Liver (tissue), 9 donors: ENCODE results near the gene WDR27. TPM values are rescaled to one million over a fixed set of nuclear protein-coding genes. Genes with fewer than 3 reads are reported as not detected.

Experiments
- DNase-seq: peaks from one replicate; pipeline ENCODE4 v3.0.0-alpha.2; 2017; ENCODE audit warnings: low spot score
- H3K27ac ChIP-seq, 2 donors: one replicate each; pipeline ENCODE4 v1.7.0; 2013; ENCODE audit warnings: inconsistent platforms in 2 of 2, low read length in 2 of 2, control low read depth in 1 of 2, low read depth in 1 of 2, mild to moderate bottlenecking in 1 of 2
- H3K27me3 ChIP-seq, 4 donors: one replicate each; pipeline versions ENCODE4 v1.6.1 to v1.7.0; 2013; ENCODE audit warnings: low read length in 3 of 4, inconsistent platforms in 1 of 4, mild to moderate bottlenecking in 1 of 4, moderate library complexity in 1 of 4; ENCODE audit not compliant: control insufficient read depth in 4 of 4, insufficient read depth in 4 of 4
- H3K36me3 ChIP-seq, 4 donors: one replicate each; pipeline versions ENCODE4 v1.6.1 to v1.7.0; 2013; ENCODE audit warnings: low read length in 3 of 4, mild to moderate bottlenecking in 3 of 4, low read depth in 1 of 4, moderate library complexity in 1 of 4; ENCODE audit not compliant: control insufficient read depth in 4 of 4, insufficient read depth in 3 of 4
- H3K4me1 ChIP-seq, 4 donors: one replicate each; pipeline versions ENCODE4 v1.6.1 to v1.7.0; 2013; ENCODE audit warnings: low read length in 3 of 4, mild to moderate bottlenecking in 3 of 4, moderate library complexity in 1 of 4; ENCODE audit not compliant: control insufficient read depth in 4 of 4, insufficient read depth in 4 of 4
- H3K4me3 ChIP-seq, 3 donors: one replicate each; pipeline versions ENCODE4 v1.6.1 to v1.7.0; 2013; ENCODE audit warnings: low read length in 3 of 3, control low read depth in 1 of 3, low read depth in 1 of 3, mild to moderate bottlenecking in 1 of 3
- H3K9ac ChIP-seq, 2 donors: one replicate each; pipeline ENCODE4 v1.7.0; 2013; ENCODE audit warnings: low read length in 2 of 2, mild to moderate bottlenecking in 2 of 2, moderate library complexity in 2 of 2, control low read depth in 1 of 2, low read depth in 1 of 2
- H3K9me3 ChIP-seq, 4 donors: one replicate each; pipeline versions ENCODE4 v1.6.1 to v1.7.0; 2013; ENCODE audit warnings: low read length in 3 of 4; ENCODE audit not compliant: control insufficient read depth in 4 of 4
- ATF3 ChIP-seq: IDR thresholded peaks from 2 replicates; pipeline ENCODE4 v1.6.1; 2016; ENCODE audit warnings: antibody characterized with exemption
- CTCF ChIP-seq: fragments of 150-350 bp; IDR thresholded peaks from 2 replicates; pipeline ENCODE4 v1.5.1; 2017; ENCODE audit warnings: improper control_type of control experiment, low read depth, low read length; ENCODE audit not compliant: missing input control
- FOXA1 ChIP-seq: IDR thresholded peaks from 2 replicates; pipeline ENCODE4 v1.6.1; 2016; ENCODE audit warnings: antibody characterized with exemption
- FOXA2 ChIP-seq: IDR thresholded peaks from 2 replicates; pipeline ENCODE4 v1.6.1; 2016; ENCODE audit warnings: antibody characterized with exemption
- GABPA ChIP-seq, 2 donors: IDR thresholded peaks in 1 of 2; conservative IDR thresholded peaks in 1 of 2; 2 replicates each; pipeline ENCODE4 v1.6.1; 2016; ENCODE audit warnings: antibody characterized with exemption in 2 of 2, mild to moderate bottlenecking in 1 of 2, moderate library complexity in 1 of 2
- HNF4A ChIP-seq, 2 donors: conservative IDR thresholded peaks; 2 replicates each; pipeline ENCODE4 v1.6.1; 2016; ENCODE audit warnings: antibody characterized with exemption in 2 of 2, mild to moderate bottlenecking in 2 of 2
- HNF4G ChIP-seq: IDR thresholded peaks from 2 replicates; pipeline ENCODE4 v1.6.1; 2016; ENCODE audit warnings: antibody characterized with exemption
- JUND ChIP-seq, 2 donors: IDR thresholded peaks; 2 replicates each; pipeline ENCODE4 v1.6.1; 2016; ENCODE audit warnings: antibody characterized with exemption in 2 of 2
- MAX ChIP-seq: IDR thresholded peaks from 2 replicates; pipeline ENCODE4 v1.6.1; 2016; ENCODE audit warnings: antibody characterized with exemption
- RAD21 ChIP-seq, 2 donors: IDR thresholded peaks; 2 replicates each; pipeline ENCODE4 v1.6.1; 2016; ENCODE audit warnings: antibody characterized with exemption in 2 of 2, mild to moderate bottlenecking in 2 of 2
- REST ChIP-seq: IDR thresholded peaks from 2 replicates; pipeline ENCODE4 v1.6.1; 2016; ENCODE audit warnings: antibody characterized with exemption, mild to moderate bottlenecking
- RXRA ChIP-seq, 2 donors: IDR thresholded peaks; 2 replicates each; pipeline ENCODE4 v1.6.1; 2017 to 2018; ENCODE audit warnings: antibody characterized with exemption in 2 of 2, mild to moderate bottlenecking in 1 of 2
- SP1 ChIP-seq: IDR thresholded peaks from 2 replicates; pipeline ENCODE4 v1.6.1; 2018; ENCODE audit warnings: antibody characterized with exemption, mild to moderate bottlenecking
- YY1 ChIP-seq: IDR thresholded peaks from 2 replicates; pipeline ENCODE4 v1.6.1; 2016; ENCODE audit warnings: antibody characterized with exemption, mild to moderate bottlenecking
- ZBTB33 ChIP-seq: IDR thresholded peaks from 2 replicates; pipeline ENCODE4 v1.6.1; 2016; ENCODE audit warnings: antibody characterized with exemption
- WGBS: extraction: QIAGEN DNeasy Blood & Tissue Kit; methylation state at CpG from one replicate; pipeline ENCODE4 v1.1.7; 2013; 5-methylcytosine and 5-hydroxymethylcytosine counted together
- polyA plus RNA-seq, 2 donors: library from polyadenylated mRNA; stranded (reverse) in 1 of 2; unstranded in 1 of 2; fragments of 200-250 nt in 1 of 2; fragments of >200 nt in 1 of 2; fragmentation: Nextera tagmentation in 1 of 2; extraction: Ambion mirVana in 1 of 2; gene quantifications; one replicate each; pipeline versions ENCODE4 v1.2.1 to v1.2.3, GENCODE V29; 2013 to 2015
- total RNA-seq, 2 donors: library from RNA; depleted of rRNA; stranded (reverse); fragments of >200 nt; gene quantifications; one replicate each; pipeline ENCODE4 v1.2.3, GENCODE V29; 2014
- donor health status: healthy.
- donor health status: healthy.
- donor health status: healthy.
- donor health status: healthy.
- donor health status: healthy.

The WDR27 gene
- total and polyA plus RNA-seq, 4 donors, result 3.7 to 20.1 (median 7.7) TPM

- TF ChIP-seq REST (no peak), SP1 (no peak), GABPA (IDR thresholded peaks at IDR 0.05 in 1 of 2, conservative IDR thresholded peaks at IDR 0.05 in 1 of 2) (no peak)
Measured at GRCh38 chr6:169451065-169451838, 250.6 kb downstream of the WDR27 start (continued).

GRCh38 chr6:169450097-169450496 is 251.7 kb downstream of the WDR27 start:
- no peaks in the 10 kb centered on the region for H3K27me3 ChIP-seq
- no peak overlapping the region for H3K27ac ChIP-seq
- no peak for DNase-seq
- TF ChIP-seq RXRA (IDR thresholded peaks at IDR 0.05), result no peak
- no peak for TF ChIP-seq REST
- TF ChIP-seq FOXA1, result no peak
- TF ChIP-seq CTCF, result no peak
- no peak for TF ChIP-seq JUND (IDR thresholded peaks at IDR 0.05)
- 86% methylated on average over 12 of the region's 12 CpGs for WGBS
- no peaks in the 10 kb centered on the region for H3K9me3 ChIP-seq
- no peaks in the 10 kb centered on the region for H3K36me3 ChIP-seq
- no peaks in the 10 kb centered on the region for H3K4me1 ChIP-seq
- no peak overlapping the region for H3K4me3 ChIP-seq
- H3K9ac ChIP-seq, result no peak overlapping the region

GRCh38 chr6:169449221-169449620 is 252.6 kb downstream of the WDR27 start:
- H3K27ac ChIP-seq, result no peak overlapping the region
- no peak for DNase-seq
- no peak overlapping the region for H3K9ac ChIP-seq
- no peaks in the 10 kb centered on the region for H3K9me3 ChIP-seq
- H3K36me3 ChIP-seq, result no peaks in the 10 kb centered on the region
- no peaks in the 10 kb centered on the region for H3K27me3 ChIP-seq
- WGBS, result 86% methylated on average over 6 of the region's 6 CpGs
- H3K4me3 ChIP-seq, result no peak overlapping the region
- H3K4me1 ChIP-seq, result no peaks in the 10 kb centered on the region
- no peak for TF ChIP-seq HNF4G
- TF ChIP-seq ATF3, result no peak
- no peak for TF ChIP-seq CTCF
- no peak for TF ChIP-seq GABPA (IDR thresholded peaks at IDR 0.05 in 1 of 2, conservative IDR thresholded peaks at IDR 0.05 in 1 of 2)
- no peak for TF ChIP-seq RAD21 (IDR thresholded peaks at IDR 0.05)
- TF ChIP-seq YY1, result no peak
- no peak for TF ChIP-seq FOXA2
- no peak for TF ChIP-seq RXRA (IDR thresholded peaks at IDR 0.05)
- TF ChIP-seq MAX, result no peak
- no peak for TF ChIP-seq HNF4A (conservative IDR thresholded peaks at IDR 0.05)
- TF ChIP-seq ZBTB33, result no peak
